LNCaP clone FGC (cell line): ENCODE results near the gene THRB.
A peak's percentile ranks its signal among the peaks of the same experiment; 100 is the strongest.

Source experiments
- DNase-seq: peaks from one replicate; pipeline ENCODE4 v3.0.0-alpha.2; 2011; ENCODE audit warnings: low read depth
- H3K4me3 ChIP-seq: 2 replicates; pipeline ENCODE4 v1.5.1; 2011; ENCODE audit warnings: mild to moderate bottlenecking, low read depth, low read length, control low read depth
- TF ChIP-seq, protein P1 (sequence below): IDR thresholded peaks from 2 replicates; pipeline ENCODE4 v1.5.1; 2012; ENCODE audit warnings: mild to moderate bottlenecking; ENCODE audit not compliant: control insufficient read depth, insufficient read depth; ENCODE audit errors: extremely low read depth

THRB gene

DNA sequence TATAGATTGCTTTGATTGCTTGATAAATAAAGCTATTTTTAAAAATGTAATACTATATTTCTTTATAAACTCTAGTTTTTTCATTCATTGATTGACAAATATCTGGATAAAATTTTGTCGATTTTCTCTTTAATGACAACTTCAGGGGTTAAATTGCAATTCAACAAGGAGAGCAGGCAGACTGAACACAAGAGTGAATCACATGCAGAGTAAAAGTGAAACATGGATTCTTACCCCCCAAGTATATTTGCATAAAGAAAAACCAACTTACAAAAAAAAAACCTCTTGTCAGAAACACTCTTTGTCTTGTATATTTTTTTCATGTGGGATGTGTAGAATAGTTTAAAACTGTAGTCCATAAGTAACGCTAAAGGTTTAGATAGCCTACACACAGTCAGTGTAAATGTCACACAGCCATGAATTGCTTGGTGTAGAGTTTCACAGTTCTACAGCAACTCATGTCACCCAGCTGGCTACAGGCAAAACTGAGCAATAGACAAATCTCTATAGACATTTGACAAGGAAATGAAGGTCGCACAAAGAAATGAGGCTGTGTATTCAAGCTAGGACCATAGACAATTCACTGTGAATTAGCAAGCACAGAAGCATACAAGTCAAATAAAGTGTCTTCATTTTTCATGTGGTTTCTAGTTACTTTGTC, 141.6 kb downstream of the THRB start:
- TF ChIP-seq, protein P1, sequence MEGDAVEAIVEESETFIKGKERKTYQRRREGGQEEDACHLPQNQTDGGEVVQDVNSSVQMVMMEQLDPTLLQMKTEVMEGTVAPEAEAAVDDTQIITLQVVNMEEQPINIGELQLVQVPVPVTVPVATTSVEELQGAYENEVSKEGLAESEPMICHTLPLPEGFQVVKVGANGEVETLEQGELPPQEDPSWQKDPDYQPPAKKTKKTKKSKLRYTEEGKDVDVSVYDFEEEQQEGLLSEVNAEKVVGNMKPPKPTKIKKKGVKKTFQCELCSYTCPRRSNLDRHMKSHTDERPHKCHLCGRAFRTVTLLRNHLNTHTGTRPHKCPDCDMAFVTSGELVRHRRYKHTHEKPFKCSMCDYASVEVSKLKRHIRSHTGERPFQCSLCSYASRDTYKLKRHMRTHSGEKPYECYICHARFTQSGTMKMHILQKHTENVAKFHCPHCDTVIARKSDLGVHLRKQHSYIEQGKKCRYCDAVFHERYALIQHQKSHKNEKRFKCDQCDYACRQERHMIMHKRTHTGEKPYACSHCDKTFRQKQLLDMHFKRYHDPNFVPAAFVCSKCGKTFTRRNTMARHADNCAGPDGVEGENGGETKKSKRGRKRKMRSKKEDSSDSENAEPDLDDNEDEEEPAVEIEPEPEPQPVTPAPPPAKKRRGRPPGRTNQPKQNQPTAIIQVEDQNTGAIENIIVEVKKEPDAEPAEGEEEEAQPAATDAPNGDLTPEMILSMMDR = no peak
- DNase-seq = no peak
- H3K4me3 ChIP-seq = no peak overlapping the region

DNA sequence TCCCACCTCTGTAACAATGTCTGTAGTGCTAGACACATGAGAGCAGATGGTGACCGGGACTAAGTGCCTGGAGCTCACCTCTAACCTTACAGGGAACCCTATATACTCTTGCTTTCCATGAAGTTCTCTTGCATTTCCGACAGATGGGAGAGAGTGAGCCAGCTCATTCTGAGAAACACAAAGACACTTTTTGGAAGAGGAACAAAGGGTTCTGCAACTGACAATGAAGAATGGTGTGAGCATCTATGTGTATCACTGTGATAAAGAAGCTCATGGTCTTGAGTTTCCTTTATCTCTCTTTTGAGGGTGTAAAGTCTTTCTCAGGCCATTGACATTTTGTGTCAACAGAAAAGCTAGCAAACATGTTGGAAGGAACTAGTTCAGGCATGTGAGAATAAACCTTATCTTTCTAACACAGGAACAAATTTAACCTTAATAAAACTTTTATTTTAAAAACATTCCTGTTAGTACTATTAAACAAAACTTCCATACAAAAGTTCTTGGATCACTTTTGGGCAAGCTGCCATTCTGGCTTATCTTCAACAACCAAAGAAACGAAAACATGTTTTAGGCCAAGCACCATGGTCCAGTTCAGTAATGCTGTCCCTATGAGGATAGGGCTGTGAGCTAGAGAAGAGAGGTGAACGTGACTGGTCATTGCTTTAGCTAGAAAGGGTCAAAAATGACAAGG, 142.7 kb downstream of the THRB start:
- TF ChIP-seq, protein P1 = no peak
- H3K4me3 ChIP-seq = no peak overlapping the region
- peak; percentile 66 for DNase-seq

DNA sequence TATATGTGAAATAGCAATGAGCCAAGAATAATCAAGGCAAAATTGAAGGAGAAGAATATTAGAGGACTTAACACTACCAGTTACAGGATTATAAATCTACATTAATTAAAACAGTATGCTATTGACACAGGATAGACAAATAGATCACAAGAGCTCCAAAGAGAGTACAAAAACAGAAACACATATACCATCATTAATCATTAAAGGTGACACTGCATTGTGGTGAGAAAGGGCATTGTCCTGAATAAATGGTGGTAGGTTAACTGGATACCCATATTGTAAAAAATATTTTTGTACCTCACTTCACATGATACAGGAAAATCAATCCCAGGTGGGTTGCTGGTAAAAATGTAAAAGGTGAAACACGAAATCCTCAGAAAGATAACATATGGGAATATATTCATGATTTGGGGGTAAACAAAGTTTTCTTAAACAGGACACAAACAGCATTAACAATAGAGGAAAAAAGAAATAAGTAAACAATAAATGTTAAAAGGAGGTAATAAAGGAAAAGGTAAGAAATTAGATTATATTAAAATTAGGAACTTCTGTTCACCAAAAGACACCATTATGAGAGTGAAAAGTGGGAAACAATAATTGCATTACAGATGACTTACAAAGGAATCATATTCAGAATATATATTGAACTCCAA, 145.2 kb downstream of the THRB start:
- TF ChIP-seq, protein P1 = no peak
- no peak overlapping the region for H3K4me3 ChIP-seq
- no peak for DNase-seq

DNA sequence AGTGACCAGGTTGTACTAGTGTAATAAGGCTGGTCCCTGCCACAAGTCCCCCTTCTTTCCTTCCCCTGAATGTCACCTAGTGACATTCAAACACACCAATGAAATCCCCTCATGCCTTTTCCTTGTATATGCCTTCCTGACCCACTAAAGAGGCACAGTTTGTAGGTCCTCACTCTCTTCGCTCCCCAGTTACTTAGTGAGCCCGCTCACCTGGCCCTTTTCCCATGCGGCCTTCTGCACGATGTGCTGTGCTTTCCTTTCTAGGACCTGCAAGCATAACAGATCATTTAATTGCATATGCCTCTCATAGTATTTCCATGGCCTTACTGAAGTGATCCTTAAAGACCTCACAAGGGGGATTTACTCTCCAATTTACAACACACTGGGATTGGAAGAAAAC, 146.3 kb downstream of the THRB start:
- TF ChIP-seq, protein P1 = no peak
- no peak for DNase-seq
- no peak overlapping the region for H3K4me3 ChIP-seq

DNA sequence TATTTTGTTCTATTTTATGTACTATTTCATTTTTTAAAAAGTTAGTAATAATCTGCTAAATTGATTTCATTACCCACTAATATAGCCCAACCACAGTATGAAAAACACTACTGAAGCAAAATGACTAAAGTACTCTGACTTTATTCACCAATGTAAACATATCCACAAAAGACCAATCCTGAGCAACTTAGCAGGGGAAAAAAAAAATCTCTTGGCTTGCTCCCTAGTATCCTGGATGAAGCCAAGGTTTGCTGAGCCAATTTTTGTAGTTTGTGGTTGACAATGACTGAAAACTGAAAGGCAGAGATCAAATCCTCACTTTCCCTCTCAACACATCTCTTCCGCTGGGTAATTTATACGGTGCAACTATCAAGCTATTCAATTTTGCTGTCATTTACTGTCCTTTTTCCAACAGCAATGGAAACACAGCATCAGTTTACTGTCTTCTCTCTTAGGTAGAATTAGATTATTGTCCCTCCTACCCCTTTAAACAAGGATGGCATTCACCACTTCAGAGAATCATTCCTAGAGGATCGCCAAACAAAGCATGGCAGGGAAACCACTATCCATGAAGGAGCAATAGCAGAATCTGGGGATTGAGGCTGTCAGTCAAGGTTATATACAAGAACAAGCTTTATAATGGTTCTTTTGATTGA, 149.7 kb downstream of the THRB start:
- no peak overlapping the region for H3K4me3 ChIP-seq
- TF ChIP-seq, protein P1 = no peak
- no peak for DNase-seq

DNA sequence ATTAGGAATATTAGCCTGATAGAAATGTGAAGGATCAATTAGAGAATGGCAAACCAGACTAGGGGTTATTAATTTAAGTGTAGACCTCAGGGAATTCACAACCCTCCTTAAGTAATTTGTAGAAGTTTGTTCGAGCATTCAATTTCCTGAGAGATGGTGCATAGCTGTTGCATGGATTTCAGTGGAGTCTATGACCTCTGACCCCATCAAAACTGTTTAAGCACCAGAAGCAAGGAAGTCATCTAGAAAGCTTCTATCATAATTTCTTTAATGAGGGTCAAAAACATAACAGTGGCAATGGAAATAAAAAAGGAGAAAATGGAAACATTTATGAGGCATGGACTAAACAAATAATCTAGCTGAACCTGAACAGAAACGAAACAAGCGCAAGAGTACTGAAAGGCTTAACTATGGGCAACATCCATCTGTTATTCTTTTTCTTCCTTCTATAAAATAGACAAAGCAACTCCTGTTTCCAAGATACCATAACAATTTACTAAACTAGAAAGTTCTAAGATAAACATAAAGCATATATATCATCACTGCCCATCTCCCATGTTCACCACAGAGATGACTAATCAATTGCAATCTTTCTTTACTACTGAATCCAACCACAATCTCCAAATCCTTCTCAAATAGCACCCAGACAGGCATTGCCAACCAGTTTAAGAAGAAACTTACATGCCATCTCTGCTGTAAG, 151.4 kb downstream of the THRB start:
- TF ChIP-seq, protein P1 = no peak
- H3K4me3 ChIP-seq = no peak overlapping the region
- DNase-seq = no peak
